NT2/D1 (cell line): Measurements from ENCODE around the gene SIAE.

ENCODE experiments used
- YY1 ChIP-seq: IDR thresholded peaks from 2 replicates; pipeline ENCODE4 v1.6.1; 2011; ENCODE audit not compliant: insufficient read length, insufficient read depth
- ZNF274 ChIP-seq: IDR thresholded peaks from 2 replicates; pipeline ENCODE4 v1.6.1; 2011; ENCODE audit warnings: mild to moderate bottlenecking, low read depth, low read length

- TF ChIP-seq ZNF274 (no peak), YY1 (no peak)
Observed at GRCh38 chr11:124718801-124719200, 45.3 kb upstream of the SIAE start.
